HCT116 (cell line): ENCODE data around the gene NCAPG2. TPM values are rescaled to one million over a fixed set of nuclear protein-coding genes. Genes with fewer than 3 reads are reported as not detected.

Experiments used
- ATAC-seq: fragments of 200-7000 bp; cut with Tn5 transposase; 2 replicates; pipeline ENCODE4 v1.9.1; 2020; ENCODE audit warnings: mild to moderate bottlenecking, moderate library complexity
- BruUV-seq: library from RNA; stranded (reverse); fragments of 400-500 nt; replicated peaks from 2 replicates; lab custom pipeline; 2021; lab: Mats Ljungman, UMichigan
- CTCF ChIA-PET: fragments of 300-600 bp; sonication (Branson Sonifier 250); formaldehyde crosslinking; loops from one replicate; lab custom pipeline; 2021; ENCODE audit warnings: antibody characterized with exemption; lab: Charles Lee
- POLR2A ChIA-PET: fragments of 300-600, 350-600 bp; sonication (Branson Sonifier 250); formaldehyde crosslinking; loops from one replicate; lab custom pipeline; 2021; ENCODE audit warnings: antibody characterized with exemption; lab: Charles Lee
- RAD21 ChIA-PET, 2 experiments: fragments of 300-600 bp; sonication (Branson Sonifier 250); formaldehyde crosslinking; loops; one replicate each; lab custom pipeline; 2023; ENCODE audit warnings: low total read pairs in 2 of 2; ENCODE audit not compliant: uncharacterized antibody in 2 of 2, unreplicated experiment in 2 of 2, low non-redundant PET in 1 of 2; lab: Charles Lee
- DNase-seq: peaks from one replicate; pipeline ENCODE4 v3.0.0-alpha.2; 2010; ENCODE audit warnings: low read depth, low spot score
- H2AFZ ChIP-seq: fragments of 200-600 bp; shearing (Covaris generic), sonication (generic); 2 replicates; pipeline ENCODE4 v1.6.1; 2017; ENCODE audit warnings: low read depth, mixed run types, mixed read lengths, antibody characterized with exemption, low read length; ENCODE audit not compliant: poor library complexity, severe bottlenecking
- H3K27ac ChIP-seq: 2 replicates; pipeline ENCODE4 v1.5.1; 2012; ENCODE audit warnings: low read depth, low read length
- H3K27me3 ChIP-seq: fragments of 200-600 bp; sonication (generic); 2 replicates; pipeline ENCODE4 v1.6.1; 2016; ENCODE audit warnings: mixed run types, low read length, mixed read lengths; ENCODE audit not compliant: insufficient read depth
- H3K36me3 ChIP-seq, 2 experiments: fragments of 200-500 bp in 1 of 2; fragments of 200-600 bp in 1 of 2; sonication (Bioruptor generic) in 1 of 2; sonication (generic) in 1 of 2; 2 replicates each; pipeline versions ENCODE4 v1.5.1 to v1.6.1; 2014 to 2016; ENCODE audit warnings: low read length in 2 of 2, inconsistent platforms in 1 of 2, mixed read lengths in 1 of 2, mixed run types in 1 of 2; ENCODE audit not compliant: insufficient read depth in 2 of 2, control insufficient read depth in 1 of 2
- H3K4me1 ChIP-seq, 2 experiments: fragments of 200-600 bp in 1 of 2; sonication (generic) in 1 of 2; 2 replicates each; pipeline versions ENCODE4 v1.5.1 to v1.6.1; 2012 to 2017; ENCODE audit warnings: low read length in 2 of 2, inconsistent platforms in 1 of 2, mild to moderate bottlenecking in 1 of 2, mixed read lengths in 1 of 2, mixed run types in 1 of 2, moderate library complexity in 1 of 2; ENCODE audit not compliant: insufficient read depth in 2 of 2, control insufficient read depth in 1 of 2
- H3K4me2 ChIP-seq: fragments of 200-600 bp; sonication (generic); 2 replicates; pipeline ENCODE4 v1.6.1; 2017; ENCODE audit warnings: mixed run types, low read length, mixed read lengths
- H3K4me3 ChIP-seq, 2 experiments: fragments of 200-600 bp in 1 of 2; sonication (generic) in 1 of 2; replicated peaks in 1 of 2; 2 replicates each; pipeline ENCODE4 v1.5.1; 2011 to 2016; ENCODE audit warnings: low read length in 2 of 2, control low read depth in 1 of 2, low read depth in 1 of 2, mild to moderate bottlenecking in 1 of 2, mixed read lengths in 1 of 2, mixed run types in 1 of 2
- H3K79me2 ChIP-seq: fragments of 200-600 bp; sonication (generic); 2 replicates; pipeline ENCODE4 v1.6.1; 2017; ENCODE audit warnings: mild to moderate bottlenecking, mixed run types, low read length, moderate library complexity, mixed read lengths; ENCODE audit not compliant: insufficient read depth
- H3K9ac ChIP-seq: fragments of 200-600 bp; sonication (generic); 2 replicates; pipeline ENCODE4 v1.6.1; 2016; ENCODE audit warnings: low read length, mixed read lengths
- H3K9me2 ChIP-seq: fragments of 200-600 bp; sonication (generic), shearing (Covaris generic); 2 replicates; pipeline ENCODE4 v1.6.1; 2017; ENCODE audit warnings: mixed run types, mild to moderate bottlenecking, moderate library complexity; ENCODE audit not compliant: insufficient read depth
- H3K9me3 ChIP-seq, 2 experiments: fragments of 200-500 bp in 1 of 2; fragments of 200-600 bp in 1 of 2; sonication (Bioruptor generic) in 1 of 2; sonication (generic) in 1 of 2; 2 replicates each; pipeline ENCODE4 v1.6.1; 2014 to 2017; ENCODE audit warnings: low read length in 2 of 2, mixed read lengths in 2 of 2, inconsistent platforms in 1 of 2, low read depth in 1 of 2, mild to moderate bottlenecking in 1 of 2, mixed run types in 1 of 2, moderate library complexity in 1 of 2; ENCODE audit not compliant: control insufficient read depth in 1 of 2, insufficient read depth in 1 of 2
- H4K20me1 ChIP-seq: fragments of 200-600 bp; sonication (generic), shearing (Covaris generic); 2 replicates; pipeline ENCODE4 v1.6.1; 2017; ENCODE audit warnings: mixed run types, mild to moderate bottlenecking, moderate library complexity; ENCODE audit not compliant: insufficient read depth
- CBX3 ChIP-seq: IDR thresholded peaks from 2 replicates; pipeline ENCODE4 v1.6.1; 2012; ENCODE audit warnings: low read depth
- CEBPB ChIP-seq: IDR thresholded peaks from 2 replicates; pipeline ENCODE4 v1.6.1; 2012; ENCODE audit warnings: low read depth
- EGR1 ChIP-seq: IDR thresholded peaks from 2 replicates; pipeline ENCODE4 v1.6.1; 2012; ENCODE audit warnings: low read depth
- ELF1 ChIP-seq: IDR thresholded peaks from 2 replicates; pipeline ENCODE4 v1.6.1; 2012; ENCODE audit warnings: low read depth, borderline replicate concordance
- EZH2 ChIP-seq: fragments of 200-600 bp; sonication (generic); IDR thresholded peaks from 2 replicates; pipeline ENCODE4 v1.6.1; 2017; ENCODE audit warnings: antibody characterized with exemption, mixed run types
- EZH2phosphoT487 ChIP-seq: fragments of 200-600 bp; IDR thresholded peaks from 2 replicates; pipeline ENCODE4 v1.6.1; 2018; ENCODE audit warnings: antibody characterized with exemption, borderline replicate concordance
- FOSL1 ChIP-seq: IDR thresholded peaks from 2 replicates; pipeline ENCODE4 v1.6.1; 2012; ENCODE audit warnings: low read depth
- POLR2A ChIP-seq: IDR thresholded peaks from 2 replicates; pipeline ENCODE4 v1.7.0; 2011; ENCODE audit warnings: borderline replicate concordance; ENCODE audit not compliant: insufficient read depth, insufficient read length; ENCODE audit errors: extremely low read depth
- POLR2AphosphoS5 ChIP-seq: IDR thresholded peaks from 2 replicates; pipeline ENCODE4 v1.6.1; 2011; ENCODE audit warnings: mild to moderate bottlenecking, low read depth, low read length, moderate library complexity
- RAD21 ChIP-seq: IDR thresholded peaks from 2 replicates; pipeline ENCODE4 v1.6.1; 2012; ENCODE audit warnings: low read depth, mild to moderate bottlenecking
- SIN3A ChIP-seq: IDR thresholded peaks from 2 replicates; pipeline ENCODE4 v1.6.1; 2012; ENCODE audit warnings: low read depth
- SP1 ChIP-seq: IDR thresholded peaks from 2 replicates; pipeline ENCODE4 v1.6.1; 2012; ENCODE audit warnings: low read depth
- SRF ChIP-seq: IDR thresholded peaks from 2 replicates; pipeline ENCODE4 v1.6.1; 2012; ENCODE audit warnings: low read depth
- ZFX ChIP-seq: fragments of 450-650 bp; IDR thresholded peaks from 2 replicates; pipeline ENCODE4 v1.6.1; 2017
- ZNF274 ChIP-seq: fragments of 200-500 bp; sonication (Bioruptor generic); IDR thresholded peaks from 2 replicates; pipeline ENCODE4 v1.6.1; 2014; ENCODE audit warnings: mild to moderate bottlenecking, low read depth, low read length, inconsistent platforms
- intact Hi-C: fragments of 100-400 bp; cut with micrococcal nuclease; formaldehyde crosslinking; loops from 2 replicates; pipeline ENCODE4 v1.10.0; 2022
- total RNA-seq: library from RNA; stranded (reverse); gene quantifications from one replicate; pipeline ENCODE4 v1.2.1, GENCODE V29; 2021; ENCODE audit not compliant: unreplicated experiment
- TF ChIP-seq, protein P1 (sequence below): IDR thresholded peaks from 2 replicates; pipeline ENCODE4 v1.6.1; 2012
- TF ChIP-seq, protein P2 (sequence below): IDR thresholded peaks from 2 replicates; pipeline ENCODE4 v1.6.1; 2012; ENCODE audit warnings: low read depth

Gene NCAPG2
- total RNA-seq, 1 experiment from 2014 or later, result 73.1 TPM

- no peak overlapping the region for H3K4me2 ChIP-seq
- H3K9me3 ChIP-seq, result no peaks in the 10 kb centered on the region
- CTCF ChIA-PET, result no interaction called here
- H3K79me2 ChIP-seq, result peaks cover 14% of the 10 kb centered on the region
- RAD21 ChIA-PET, result no interaction called here
- no peaks in the 10 kb centered on the region for H3K9me2 ChIP-seq
- no peak overlapping the region for H3K27ac ChIP-seq
- H4K20me1 ChIP-seq, result no peaks in the 10 kb centered on the region; the same call in 1 of the 2 replicates
- H3K9ac ChIP-seq, result no peak overlapping the region
- no peak overlapping the region for H3K4me3 ChIP-seq
- intact Hi-C loops, result no loop called here
- ATAC-seq (no peak), DNase-seq (no peak)
- no peak overlapping the region for H2AFZ ChIP-seq
- TF ChIP-seq ZFX, result no peak
- no peak for TF ChIP-seq CBX3
- no peak for TF ChIP-seq FOSL1
- TF ChIP-seq, protein P1, sequence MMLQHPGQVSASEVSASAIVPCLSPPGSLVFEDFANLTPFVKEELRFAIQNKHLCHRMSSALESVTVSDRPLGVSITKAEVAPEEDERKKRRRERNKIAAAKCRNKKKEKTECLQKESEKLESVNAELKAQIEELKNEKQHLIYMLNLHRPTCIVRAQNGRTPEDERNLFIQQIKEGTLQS, result no peak
- TF ChIP-seq RAD21, result no peak
- no peak for TF ChIP-seq ZNF274
- no peak for TF ChIP-seq EGR1
- POLR2A ChIA-PET, result no interaction called here
- no peaks in the 10 kb centered on the region for H3K4me1 ChIP-seq
- peaks cover 30 to 55% of the 10 kb centered on the region in 2 experiments for H3K36me3 ChIP-seq
- H3K27me3 ChIP-seq, result no peaks in the 10 kb centered on the region
- no TSS peak for BruUV-seq
Observed at GRCh38 chr7:158687406-158687805, 17.2 kb downstream of the NCAPG2 start.

DNA sequence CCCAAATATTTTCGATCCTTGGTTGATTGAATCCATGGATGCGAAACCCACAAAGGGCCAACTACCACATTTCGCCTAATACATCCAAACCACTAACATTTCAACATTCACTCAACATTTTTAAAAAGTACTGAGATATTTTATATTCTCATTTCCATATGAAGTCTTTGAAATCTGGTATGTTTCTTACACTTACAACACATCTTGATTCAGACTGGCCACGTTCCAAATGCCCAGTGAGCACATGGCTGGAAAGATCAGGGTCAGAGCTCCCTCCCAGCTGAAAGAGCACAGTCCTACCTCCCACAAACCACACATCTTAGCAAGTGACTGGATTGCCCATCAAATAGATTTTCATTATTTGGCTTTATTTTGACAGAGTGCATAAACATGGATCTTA is 18.9 kb downstream of the NCAPG2 start:
- RAD21 ChIA-PET, result no interaction called here
- POLR2A ChIA-PET, result no interaction called here
- Histone ChIP-seq H4K20me1 (no peaks in the 10 kb centered on the region; the same call in 1 of the 2 replicates), H2AFZ (no peak overlapping the region), H3K4me3 (no peak overlapping the region), H3K79me2 (peaks cover 14% of the 10 kb centered on the region), H3K4me2 (no peak overlapping the region), H3K9me3 (no peaks in the 10 kb centered on the region), H3K27ac (no peak overlapping the region), H3K36me3 (peaks cover 28 to 48% of the 10 kb centered on the region in 2 experiments), H3K9ac (no peak overlapping the region), H3K4me1 (no peaks in the 10 kb centered on the region), H3K9me2 (no peaks in the 10 kb centered on the region), H3K27me3 (no peaks in the 10 kb centered on the region)
- TF ChIP-seq SP1 (no peak), EZH2phosphoT487 (no peak), SRF (no peak), FOSL1 (no peak), ZFX (no peak), SIN3A (no peak), POLR2A (no peak), EZH2 (no peak), CEBPB (no peak), EGR1 (no peak), ELF1 (no peak), POLR2AphosphoS5 (no peak)
- TF ChIP-seq, protein P2, sequence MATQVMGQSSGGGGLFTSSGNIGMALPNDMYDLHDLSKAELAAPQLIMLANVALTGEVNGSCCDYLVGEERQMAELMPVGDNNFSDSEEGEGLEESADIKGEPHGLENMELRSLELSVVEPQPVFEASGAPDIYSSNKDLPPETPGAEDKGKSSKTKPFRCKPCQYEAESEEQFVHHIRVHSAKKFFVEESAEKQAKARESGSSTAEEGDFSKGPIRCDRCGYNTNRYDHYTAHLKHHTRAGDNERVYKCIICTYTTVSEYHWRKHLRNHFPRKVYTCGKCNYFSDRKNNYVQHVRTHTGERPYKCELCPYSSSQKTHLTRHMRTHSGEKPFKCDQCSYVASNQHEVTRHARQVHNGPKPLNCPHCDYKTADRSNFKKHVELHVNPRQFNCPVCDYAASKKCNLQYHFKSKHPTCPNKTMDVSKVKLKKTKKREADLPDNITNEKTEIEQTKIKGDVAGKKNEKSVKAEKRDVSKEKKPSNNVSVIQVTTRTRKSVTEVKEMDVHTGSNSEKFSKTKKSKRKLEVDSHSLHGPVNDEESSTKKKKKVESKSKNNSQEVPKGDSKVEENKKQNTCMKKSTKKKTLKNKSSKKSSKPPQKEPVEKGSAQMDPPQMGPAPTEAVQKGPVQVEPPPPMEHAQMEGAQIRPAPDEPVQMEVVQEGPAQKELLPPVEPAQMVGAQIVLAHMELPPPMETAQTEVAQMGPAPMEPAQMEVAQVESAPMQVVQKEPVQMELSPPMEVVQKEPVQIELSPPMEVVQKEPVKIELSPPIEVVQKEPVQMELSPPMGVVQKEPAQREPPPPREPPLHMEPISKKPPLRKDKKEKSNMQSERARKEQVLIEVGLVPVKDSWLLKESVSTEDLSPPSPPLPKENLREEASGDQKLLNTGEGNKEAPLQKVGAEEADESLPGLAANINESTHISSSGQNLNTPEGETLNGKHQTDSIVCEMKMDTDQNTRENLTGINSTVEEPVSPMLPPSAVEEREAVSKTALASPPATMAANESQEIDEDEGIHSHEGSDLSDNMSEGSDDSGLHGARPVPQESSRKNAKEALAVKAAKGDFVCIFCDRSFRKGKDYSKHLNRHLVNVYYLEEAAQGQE, result no peak
- DNase-seq (no peak), ATAC-seq (no peak)
- intact Hi-C loops, result no loop called here
- CTCF ChIA-PET, result no interaction called here
- no TSS peak for BruUV-seq
